HG02623 (cell line): Measurements from ENCODE around the gene SUN1.
A peak's percentile ranks its signal among the peaks of the same experiment; 100 is the strongest.
"Not testable (repeated sequence)": the region's sequence is repeated elsewhere in the genome, so short reads cannot be mapped to it uniquely, and the experiment has no call there.

Experiments
- ATAC-seq: cut with Tn5 transposase; IDR thresholded peaks from one replicate; pipeline ENCODE4 v1.9.1; 2021; ENCODE audit warnings: moderate library complexity; ENCODE audit not compliant: unreplicated experiment

Gene SUN1

GRCh38 chr7:916291-916941 lies 84.1 kb downstream of the SUN1 start:
- no peak for ATAC-seq

- no peak for ATAC-seq
These were observed 85.2 kb downstream of the SUN1 start for GRCh38 chr7:917255-918117.

- no peak for ATAC-seq
These were observed 85.8 kb downstream of the SUN1 start for GRCh38 chr7:918118-918425.

DNA sequence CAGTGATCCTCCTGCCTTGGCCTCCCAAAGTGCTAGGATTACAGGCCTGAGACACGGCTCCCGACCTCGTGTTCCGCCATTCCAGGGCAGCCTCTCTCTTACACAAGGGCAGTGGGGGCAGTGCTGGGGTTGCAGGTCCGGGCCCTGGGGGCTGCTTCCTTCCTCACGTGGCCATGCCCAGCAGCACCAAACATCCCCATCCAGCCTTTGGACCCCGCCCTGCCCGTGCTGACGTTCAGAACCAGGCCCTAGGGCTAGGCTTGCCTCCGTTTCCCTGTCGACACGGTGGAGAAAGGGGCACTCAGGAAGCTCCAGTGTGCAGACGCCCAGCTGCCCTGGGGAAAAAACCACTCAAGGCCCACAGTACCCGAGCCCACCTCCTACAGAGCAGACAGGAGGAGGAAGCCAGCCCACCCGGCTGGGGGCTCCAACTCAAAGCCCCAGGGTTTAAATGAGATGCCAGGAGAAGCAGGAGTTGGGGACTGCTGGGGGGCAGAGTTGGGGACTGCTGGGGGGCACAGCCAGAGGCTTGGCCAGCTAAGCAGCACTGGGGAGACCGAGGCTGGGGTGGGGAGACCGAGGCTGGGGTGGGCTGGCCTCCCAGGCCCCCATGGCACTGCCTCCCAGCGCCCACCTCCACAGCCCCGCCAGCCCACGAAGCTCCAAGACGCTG lies 86.3 kb downstream of the SUN1 start:
- no peak for ATAC-seq

DNA sequence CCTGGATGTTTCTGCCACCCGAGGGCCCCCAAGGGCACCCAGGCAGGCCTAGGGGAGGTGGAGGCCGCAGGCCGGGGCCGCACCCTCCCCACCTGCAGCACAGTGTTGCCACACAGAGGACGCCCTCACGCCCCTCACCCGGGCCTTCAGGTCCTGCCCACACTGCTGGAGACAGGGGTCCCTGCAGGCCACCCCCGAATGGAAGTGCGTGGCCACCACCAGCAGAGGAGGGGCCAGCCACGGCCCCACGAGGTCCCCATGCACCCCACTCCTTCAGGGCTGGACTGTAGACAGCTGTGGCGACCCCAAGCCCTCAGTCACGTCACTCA lies 86.8 kb downstream of the SUN1 start:
- ATAC-seq = no peak

- ATAC-seq = no peak
These were observed 87.7 kb downstream of the SUN1 start for GRCh38 chr7:919924-920341.

GRCh38 chr7:920351-921070 lies 88.2 kb downstream of the SUN1 start:
- ATAC-seq = no peak

- no peak for ATAC-seq
These were observed 88.8 kb downstream of the SUN1 start for GRCh38 chr7:921071-921461.

GRCh38 chr7:921581-922333 lies 89.5 kb downstream of the SUN1 start:
- no peak for ATAC-seq

- no peak for ATAC-seq
These were observed 90.2 kb downstream of the SUN1 start for GRCh38 chr7:922334-923107.

GRCh38 chr7:923108-924041 lies 91.1 kb downstream of the SUN1 start:
- peak; percentile 83 for ATAC-seq

DNA sequence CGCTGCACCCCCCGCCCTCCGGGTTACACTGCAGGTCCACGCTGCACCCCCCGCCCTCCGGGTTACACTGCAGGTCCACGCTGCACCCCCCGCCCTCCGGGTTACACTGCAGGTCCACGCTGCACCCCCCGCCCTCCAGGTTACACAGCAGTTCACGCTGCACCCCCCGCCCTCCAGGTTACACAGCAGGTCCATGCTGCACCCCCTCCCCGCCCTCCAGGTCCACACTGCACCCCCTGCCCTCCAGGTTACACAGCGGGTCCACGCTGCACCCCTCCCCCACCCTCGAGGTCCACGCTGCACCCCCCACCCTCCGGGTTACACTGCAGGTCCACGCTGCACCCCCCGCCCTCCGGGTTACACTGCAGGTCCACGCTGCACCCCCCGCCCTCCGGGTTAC lies 91.8 kb downstream of the SUN1 start:
- not testable (repeated sequence) for ATAC-seq
